ENCODE results near the gene COL26A1.

DNA sequence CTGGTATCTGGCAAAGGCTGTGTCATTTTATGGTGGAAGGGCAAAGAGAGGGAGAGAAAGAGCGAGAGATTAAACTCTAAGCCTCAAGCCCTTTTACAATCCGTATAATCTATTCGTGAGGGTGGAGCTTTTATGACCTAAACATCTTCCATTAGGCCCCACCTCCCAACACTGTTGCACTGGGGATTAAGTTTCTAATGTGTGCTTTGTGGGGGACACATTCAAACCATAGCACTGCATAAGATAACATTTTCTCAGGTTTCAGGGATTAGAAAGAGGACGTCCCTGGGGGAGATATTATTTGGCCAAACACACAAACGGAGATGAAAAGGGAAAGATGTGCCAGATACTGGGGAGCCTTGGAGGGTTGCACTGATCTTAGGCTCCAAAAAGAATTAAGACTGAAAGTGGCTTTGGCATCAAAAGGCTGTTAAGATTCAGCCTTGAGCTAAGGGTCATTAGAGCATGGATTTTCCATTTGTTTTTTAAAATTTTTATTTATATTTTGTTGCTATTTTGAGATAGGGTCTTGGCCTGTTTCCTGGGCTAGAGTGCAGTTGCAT is 19.0 kb downstream of the COL26A1 start:
- TF ChIP-seq POLR2A (IDR thresholded peaks at IDR 0.05; ENCODE audit: low read length) (no peak), GATA1 (IDR thresholded peaks at IDR 0.05; ENCODE audit: low read depth, low read length) (no peak)
